ENCODE results near the gene CTBP1. TPM values are rescaled to one million over a fixed set of nuclear protein-coding genes. Genes with fewer than 3 reads are reported as not detected.

Gene CTBP1
- polyA plus RNA-seq, 3 donors from 2014 or later = 72.1 to 110 (median 77.7) TPM

GRCh38 chr4:1271686-1272085 is 22.8 kb upstream of the CTBP1 start:
- Mint-ChIP-seq H3K36me3 (peaks cover 0 to 4% (median 4%) of the 10 kb centered on the region in 3 donors), H3K4me1 (peaks cover 9 to 13% of the 10 kb centered on the region in 2 donors), H3K4me3 (no peak overlapping the region), H3K27me3 (ENCODE audit: low read depth in 3 of 3) (peaks cover 0 to 10% (median 0%) of the 10 kb centered on the region in 3 donors), H3K9me3 (peaks cover 0 to 3% (median 0%) of the 10 kb centered on the region in 6 donors), H3K27ac (no peak overlapping the region)
- DNase-seq = no peak

DNA sequence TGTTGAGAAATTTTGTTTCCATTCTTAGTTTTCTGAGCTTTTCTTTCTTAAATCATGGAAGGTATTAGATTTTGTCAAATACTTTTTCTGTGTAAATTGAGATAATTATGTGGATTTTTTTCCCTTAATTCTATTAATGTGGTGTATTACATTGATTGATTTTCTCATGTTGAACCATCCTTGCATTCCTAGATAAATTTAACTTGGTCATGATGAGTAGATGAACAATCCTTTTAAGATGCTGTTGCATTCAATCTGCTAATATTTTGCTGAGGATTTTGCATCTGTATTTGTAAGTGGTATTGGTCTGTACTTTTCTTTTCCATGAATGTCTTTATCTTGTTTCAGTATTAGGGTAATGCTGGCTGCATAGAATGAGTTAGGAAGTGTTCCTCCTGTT is 20.3 kb upstream of the CTBP1 start:
- Mint-ChIP-seq H3K4me1 (peaks cover 9 to 16% of the 10 kb centered on the region in 2 donors), H3K27ac (peak overlapping the region in 5 of 6 donors; percentile 5 to 95 (median 40)), H3K27me3 (ENCODE audit: low read depth in 3 of 3) (peaks cover 0 to 10% (median 0%) of the 10 kb centered on the region in 3 donors), H3K4me3 (no peak overlapping the region), H3K36me3 (peaks cover 0 to 10% (median 7%) of the 10 kb centered on the region in 3 donors), H3K9me3 (peaks cover 0 to 3% (median 0%) of the 10 kb centered on the region in 6 donors)
- no peak for DNase-seq

DNA sequence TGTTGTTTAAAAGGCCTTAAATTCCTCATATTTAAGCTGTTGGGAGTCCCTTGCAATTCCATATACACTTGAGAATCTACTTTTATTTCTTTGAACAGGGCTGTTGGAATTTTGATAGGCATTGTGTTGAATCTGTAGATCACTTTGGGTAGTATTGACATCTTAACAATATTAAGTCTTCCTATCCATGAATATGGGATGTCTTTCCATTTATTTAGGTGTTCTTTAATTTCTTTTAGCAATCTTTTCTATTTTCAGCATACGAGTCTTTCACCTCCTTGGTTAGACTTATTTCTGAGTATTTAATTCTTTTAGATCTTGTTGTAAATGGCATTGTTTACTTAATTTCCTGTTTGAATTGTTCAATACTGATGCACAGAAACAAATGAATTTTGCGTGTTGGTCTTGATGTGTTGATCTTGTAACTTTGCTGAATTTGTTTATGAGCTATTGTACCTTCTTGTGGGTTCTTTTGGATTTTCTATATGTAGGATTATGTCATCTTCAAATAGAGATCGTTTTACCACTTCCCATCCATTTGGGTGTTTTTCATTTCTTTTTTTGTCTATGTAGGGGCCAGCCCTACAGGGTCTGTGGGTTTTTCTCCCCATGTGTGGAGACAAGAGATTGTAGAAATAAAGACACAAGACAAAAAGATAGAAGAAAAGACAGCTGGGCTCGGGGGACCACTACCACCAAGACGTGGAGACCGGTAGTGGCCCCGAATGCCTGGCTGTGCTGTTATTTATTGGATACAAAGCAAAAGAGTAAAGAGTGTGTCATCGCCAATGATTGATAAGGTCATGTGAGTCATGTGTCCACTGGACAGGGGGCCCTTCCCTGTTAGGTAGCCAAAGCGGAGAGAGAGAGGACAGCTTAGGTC is 18.2 kb upstream of the CTBP1 start:
- H3K27me3 Mint-ChIP-seq (ENCODE audit: low read depth in 3 of 3) = peaks cover 0 to 10% (median 0%) of the 10 kb centered on the region in 3 donors
- H3K9me3 Mint-ChIP-seq = peaks cover 0 to 3% (median 0%) of the 10 kb centered on the region in 6 donors
- no peak for DNase-seq
- H3K27ac Mint-ChIP-seq = peak overlapping the region; percentile 93 to 97 (median 94)
- H3K4me1 Mint-ChIP-seq = peaks cover 9 to 16% of the 10 kb centered on the region in 2 donors
- H3K36me3 Mint-ChIP-seq = peaks cover 0 to 14% (median 7%) of the 10 kb centered on the region in 3 donors
- H3K4me3 Mint-ChIP-seq = peak overlapping the region; percentile 79 to 87 (median 83)

- no peak for DNase-seq
- peaks cover 0 to 17% (median 3%) of the 10 kb centered on the region in 3 donors for H3K36me3 Mint-ChIP-seq
- H3K27ac Mint-ChIP-seq = no peak overlapping the region
- H3K27me3 Mint-ChIP-seq (ENCODE audit: low read depth in 3 of 3) = peaks cover 2 to 12% (median 3%) of the 10 kb centered on the region in 3 donors
- peaks cover 9 to 16% of the 10 kb centered on the region in 2 donors for H3K4me1 Mint-ChIP-seq
- peaks cover 0 to 3% (median 0%) of the 10 kb centered on the region in 6 donors for H3K9me3 Mint-ChIP-seq
- no peak overlapping the region for H3K4me3 Mint-ChIP-seq
Observed at GRCh38 chr4:1265351-1265750, 16.4 kb upstream of the CTBP1 start.

DNA sequence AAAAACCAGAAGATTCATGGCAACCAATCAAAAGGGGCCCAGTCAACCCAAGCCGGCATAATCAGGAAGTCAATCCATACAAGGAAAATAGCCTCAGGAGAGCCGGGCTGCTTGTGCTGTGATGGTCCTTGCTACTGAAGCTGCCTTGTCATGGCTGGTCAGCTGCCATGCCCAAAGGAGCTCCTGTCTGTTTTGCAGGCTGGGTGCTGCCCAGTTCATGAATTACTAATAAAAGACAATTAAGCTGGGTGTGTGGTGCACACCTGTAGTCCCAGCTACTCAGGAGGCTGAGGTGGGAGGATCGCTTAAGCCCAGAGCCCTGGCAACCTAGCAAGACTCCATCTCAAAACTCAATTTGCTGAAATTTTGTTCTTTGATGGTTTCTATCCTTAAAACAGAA is 16.0 kb upstream of the CTBP1 start:
- H3K4me3 Mint-ChIP-seq = no peak overlapping the region
- peaks cover 2 to 11% (median 3%) of the 10 kb centered on the region in 3 donors for H3K27me3 Mint-ChIP-seq (ENCODE audit: low read depth in 3 of 3)
- H3K9me3 Mint-ChIP-seq = peaks cover 0 to 3% (median 0%) of the 10 kb centered on the region in 6 donors

DNA sequence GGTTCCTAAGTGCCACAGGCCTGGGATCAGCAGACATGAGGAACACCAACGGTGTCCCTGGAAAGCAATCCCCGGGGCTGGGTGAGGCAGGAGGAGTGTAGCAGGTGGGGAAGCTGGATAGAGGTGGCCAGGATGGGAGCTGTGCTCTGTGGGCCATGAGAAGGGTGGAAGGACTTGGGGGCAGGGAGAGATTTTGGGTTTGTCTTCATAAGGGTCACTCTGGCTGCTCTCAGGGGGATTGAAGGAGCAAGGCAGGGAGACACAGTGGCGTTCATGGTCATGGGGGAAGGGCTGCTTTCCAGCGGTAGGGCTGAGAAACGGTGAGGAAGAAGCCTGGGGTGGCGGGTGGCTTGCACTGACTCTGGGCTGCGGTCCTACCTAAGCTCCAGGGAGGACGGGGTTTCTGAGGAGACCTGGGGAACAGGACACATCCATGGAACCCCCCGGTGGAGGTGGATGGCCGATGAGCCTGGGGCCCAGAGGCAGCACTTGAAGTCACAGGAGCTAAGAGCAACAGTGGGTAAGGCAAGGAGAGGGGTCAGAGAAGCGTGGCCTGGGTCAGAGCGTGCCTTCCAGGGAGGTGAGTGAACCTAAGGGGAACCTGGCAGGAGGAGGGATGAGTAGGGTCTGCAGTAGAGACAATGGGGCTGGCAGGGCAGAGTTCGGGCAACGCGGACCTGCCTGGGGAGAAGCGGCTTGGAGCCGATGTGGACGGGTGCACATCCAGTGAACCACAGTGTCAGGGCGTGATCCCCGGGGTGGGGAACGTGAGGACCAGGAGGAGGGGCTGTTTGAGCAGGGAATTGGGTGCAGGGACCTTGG is 12.4 kb upstream of the CTBP1 start:
- Mint-ChIP-seq H3K4me3 (no peak overlapping the region), H3K27ac (no peak overlapping the region), H3K36me3 (peaks cover 0 to 16% (median 12%) of the 10 kb centered on the region in 3 donors), H3K9me3 (peaks cover 0 to 3% (median 0%) of the 10 kb centered on the region in 6 donors), H3K4me1 (peaks cover 0 to 11% of the 10 kb centered on the region in 2 donors), H3K27me3 (ENCODE audit: low read depth in 3 of 3) (peaks cover 2 to 3% (median 2%) of the 10 kb centered on the region in 3 donors)
- no peak for DNase-seq

More for the DNA sequence above, 16.0 kb upstream of the CTBP1 start:
- H3K36me3 Mint-ChIP-seq = peaks cover 0 to 17% (median 3%) of the 10 kb centered on the region in 3 donors
- no peak overlapping the region for H3K27ac Mint-ChIP-seq
- no peak for DNase-seq
- peaks cover 9 to 16% of the 10 kb centered on the region in 2 donors for H3K4me1 Mint-ChIP-seq

DNA sequence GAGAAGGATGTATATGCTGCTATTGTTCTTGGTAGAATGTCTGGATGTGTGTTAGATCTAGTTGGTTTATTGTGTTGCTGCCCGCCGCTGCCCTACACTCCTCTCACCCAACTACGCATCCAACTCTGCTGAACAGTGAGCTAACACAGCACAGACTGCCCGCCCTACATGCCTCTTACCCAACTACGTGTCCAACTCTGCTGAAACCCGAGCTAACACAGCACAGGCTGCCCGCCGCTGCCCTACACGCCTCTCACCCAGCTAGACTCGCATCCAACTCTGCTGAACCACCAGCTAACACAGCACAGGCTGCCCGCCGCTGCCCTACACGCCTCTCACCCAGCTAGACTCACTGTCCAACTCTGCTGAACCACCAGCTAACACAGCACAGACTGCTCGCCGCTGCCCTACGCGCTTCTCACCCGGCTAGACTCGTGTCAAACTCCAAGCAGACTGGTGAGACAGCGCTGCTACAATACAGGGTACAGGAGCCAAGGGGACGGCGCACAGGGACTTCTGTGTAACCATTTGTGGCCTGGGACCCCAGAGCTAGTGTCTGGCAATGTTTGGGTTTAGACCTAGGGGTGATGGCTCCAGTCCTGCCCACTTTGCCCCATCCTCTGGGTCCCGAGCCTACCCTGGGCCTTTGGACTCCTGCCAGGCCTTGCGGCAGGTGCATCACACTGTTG is 11.6 kb upstream of the CTBP1 start:
- H3K36me3 Mint-ChIP-seq = peaks cover 0 to 13% (median 10%) of the 10 kb centered on the region in 3 donors
- H3K27me3 Mint-ChIP-seq (ENCODE audit: low read depth in 3 of 3) = peaks cover 2 to 3% (median 2%) of the 10 kb centered on the region in 3 donors
- H3K27ac Mint-ChIP-seq = peak overlapping the region in 1 of 6 donors; percentile 18
- H3K4me3 Mint-ChIP-seq = no peak overlapping the region
- peaks cover 5 to 18% of the 10 kb centered on the region in 2 donors for H3K4me1 Mint-ChIP-seq
- H3K9me3 Mint-ChIP-seq = peaks cover 0 to 3% (median 0%) of the 10 kb centered on the region in 6 donors
- no peak for DNase-seq

GRCh38 chr4:1259966-1260365 is 11.0 kb upstream of the CTBP1 start:
- peaks cover 2 to 3% (median 2%) of the 10 kb centered on the region in 3 donors for H3K27me3 Mint-ChIP-seq (ENCODE audit: low read depth in 3 of 3)
- no peak for DNase-seq
- peaks cover 0 to 3% (median 0%) of the 10 kb centered on the region in 6 donors for H3K9me3 Mint-ChIP-seq
- peak overlapping the region in 1 of 6 donors; percentile 53 for H3K27ac Mint-ChIP-seq
- H3K4me3 Mint-ChIP-seq = no peak overlapping the region
- H3K36me3 Mint-ChIP-seq = peaks cover 0 to 13% (median 10%) of the 10 kb centered on the region in 3 donors
- H3K4me1 Mint-ChIP-seq = peaks cover 7 to 23% of the 10 kb centered on the region in 2 donors

DNA sequence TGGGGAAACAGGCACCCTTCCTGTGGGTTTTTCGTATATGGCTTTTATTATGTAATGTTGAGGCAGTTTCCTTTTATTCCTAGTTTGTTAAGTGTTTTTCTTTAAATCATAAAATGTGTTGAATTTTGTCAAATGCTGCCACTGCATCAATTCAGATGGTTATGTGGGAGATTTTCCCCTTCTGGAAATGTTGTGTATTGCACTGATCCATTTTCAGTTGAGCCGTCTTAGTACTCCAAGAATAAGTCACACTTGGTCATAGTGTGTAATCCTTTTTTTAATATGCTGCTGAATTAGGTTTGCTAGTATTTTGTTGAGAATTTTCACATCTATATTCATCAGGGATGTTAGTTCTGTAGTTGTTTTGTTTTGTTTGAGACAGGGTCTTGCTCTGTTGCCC is 9.5 kb upstream of the CTBP1 start:
- peaks cover 0 to 3% (median 1%) of the 10 kb centered on the region in 6 donors for H3K9me3 Mint-ChIP-seq
- H3K4me1 Mint-ChIP-seq = peaks cover 22 to 38% of the 10 kb centered on the region in 2 donors
- peaks cover 2 to 3% (median 2%) of the 10 kb centered on the region in 3 donors for H3K27me3 Mint-ChIP-seq (ENCODE audit: low read depth in 3 of 3)
- H3K27ac Mint-ChIP-seq = peak overlapping the region in 1 of 6 donors; percentile 38
- H3K36me3 Mint-ChIP-seq = peaks cover 0 to 11% (median 10%) of the 10 kb centered on the region in 3 donors
- H3K4me3 Mint-ChIP-seq = no peak overlapping the region
- no peak for DNase-seq

- peaks cover 47 to 66% of the 10 kb centered on the region in 2 donors for H3K4me1 Mint-ChIP-seq
- peaks cover 0 to 14% (median 0%) of the 10 kb centered on the region in 3 donors for H3K36me3 Mint-ChIP-seq
- no peak for DNase-seq
- H3K4me3 Mint-ChIP-seq = peak overlapping the region in 2 of 5 donors; percentile 8 to 52
- H3K9me3 Mint-ChIP-seq = peaks cover 0 to 3% (median 1%) of the 10 kb centered on the region in 6 donors
- H3K27me3 Mint-ChIP-seq (ENCODE audit: low read depth in 3 of 3) = peaks cover 1 to 6% (median 2%) of the 10 kb centered on the region in 3 donors
- H3K27ac Mint-ChIP-seq = peak overlapping the region in 5 of 6 donors; percentile 50 to 88 (median 78)
Observed at GRCh38 chr4:1255699-1256098, 6.8 kb upstream of the CTBP1 start.

DNA sequence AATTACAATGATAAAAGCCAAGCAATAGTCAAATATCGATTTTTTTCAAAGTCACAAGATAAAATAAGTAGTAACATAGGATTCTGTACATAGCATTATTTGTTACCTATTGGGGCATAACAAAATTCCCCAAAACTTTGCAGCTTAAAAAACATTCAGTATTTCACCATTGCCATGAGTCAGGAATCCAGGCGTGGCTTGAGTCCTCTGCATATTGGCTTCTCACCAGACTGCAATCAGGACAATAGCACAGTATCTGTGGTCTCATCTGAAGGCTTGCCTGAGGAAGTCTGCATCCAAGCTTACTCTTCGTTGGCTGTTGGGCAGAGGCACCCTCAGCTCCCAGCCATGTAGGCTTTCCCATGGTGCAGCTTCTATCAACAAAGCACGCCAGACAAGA is 6.2 kb upstream of the CTBP1 start:
- peaks cover 53 to 71% of the 10 kb centered on the region in 2 donors for H3K4me1 Mint-ChIP-seq

DNA sequence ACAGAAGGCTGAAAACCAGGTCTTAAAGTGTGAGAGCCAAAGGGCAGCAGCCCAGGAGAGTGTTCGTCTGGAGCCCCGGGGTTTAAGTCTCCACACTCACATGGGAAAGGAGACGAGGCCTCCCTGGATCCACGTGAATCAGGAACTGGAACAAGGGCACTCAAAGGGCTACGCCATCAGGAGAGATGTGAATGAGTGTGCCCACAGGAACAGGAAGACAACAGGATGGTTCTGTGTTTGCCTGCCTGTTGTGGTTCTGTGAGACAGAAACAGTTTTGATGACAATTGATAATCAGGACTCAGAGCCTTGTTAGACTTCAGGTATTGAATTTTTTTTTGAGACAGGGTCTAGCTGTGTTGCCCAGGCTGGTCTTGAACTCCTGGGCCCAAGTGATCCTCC is 4.9 kb upstream of the CTBP1 start:
- peaks cover 0 to 3% (median 1%) of the 10 kb centered on the region in 6 donors for H3K9me3 Mint-ChIP-seq
- peak overlapping the region; percentile 67 to 88 (median 80) for H3K27ac Mint-ChIP-seq
- peaks cover 9 to 21% (median 11%) of the 10 kb centered on the region in 3 donors for H3K27me3 Mint-ChIP-seq (ENCODE audit: low read depth in 3 of 3)
- DNase-seq = no peak
- H3K36me3 Mint-ChIP-seq = peaks cover 0 to 14% (median 0%) of the 10 kb centered on the region in 3 donors
- peak overlapping the region in 3 of 5 donors; percentile 1 to 52 (median 21) for H3K4me3 Mint-ChIP-seq
- peaks cover 57 to 76% of the 10 kb centered on the region in 2 donors for H3K4me1 Mint-ChIP-seq

More for the DNA sequence above, 6.2 kb upstream of the CTBP1 start:
- peak overlapping the region in 2 of 6 donors; percentile 40 to 88 for H3K27ac Mint-ChIP-seq
- H3K36me3 Mint-ChIP-seq = peaks cover 0 to 14% (median 0%) of the 10 kb centered on the region in 3 donors
- no peak for DNase-seq
- H3K4me3 Mint-ChIP-seq = peak overlapping the region in 1 of 5 donors; percentile 52
- peaks cover 3 to 11% (median 5%) of the 10 kb centered on the region in 3 donors for H3K27me3 Mint-ChIP-seq (ENCODE audit: low read depth in 3 of 3)
- peaks cover 0 to 3% (median 1%) of the 10 kb centered on the region in 6 donors for H3K9me3 Mint-ChIP-seq

All from immature natural killer cell (primary cell).